GM12878 (cell line): ENCODE data around the gene NKTR.

Source experiments
- CHD2 ChIP-seq: IDR thresholded peaks from 2 replicates; pipeline ENCODE4 v1.6.1; 2011; ENCODE audit warnings: low read depth, low read length, improper control_type of control experiment, borderline replicate concordance
- MTA2 ChIP-seq: fragments of 450-650 bp; IDR thresholded peaks from 2 replicates; pipeline ENCODE4 v1.6.1; 2016; ENCODE audit warnings: low read depth, mild to moderate bottlenecking, moderate library complexity
- NR2C2 ChIP-seq: IDR thresholded peaks from 2 replicates; pipeline ENCODE4 v1.6.1; 2011; ENCODE audit warnings: borderline replicate concordance, low read depth; ENCODE audit not compliant: control insufficient read depth, insufficient read length
- NRF1 ChIP-seq: conservative IDR thresholded peaks from 2 replicates; pipeline ENCODE4 v1.6.1; 2011; ENCODE audit warnings: mild to moderate bottlenecking, low read depth, low read length, improper control_type of control experiment
- POLR2A ChIP-seq: IDR thresholded peaks from 2 replicates; pipeline ENCODE4 v1.6.1; 2011; ENCODE audit warnings: low read depth, mild to moderate bottlenecking, low read length
- ZNF24 ChIP-seq: fragments of 450-650 bp; IDR thresholded peaks from 2 replicates; pipeline ENCODE4 v1.6.1; 2017; ENCODE audit warnings: antibody characterized with exemption, mild to moderate bottlenecking
- ZSCAN29 ChIP-seq: fragments of 450-650 bp; IDR thresholded peaks from 2 replicates; pipeline ENCODE4 v1.6.1; 2017; ENCODE audit warnings: mild to moderate bottlenecking, moderate library complexity
- TF ChIP-seq, protein P1 (sequence below), 3 experiments: IDR thresholded peaks in 2 of 3; conservative IDR thresholded peaks in 1 of 3; 2 replicates each; pipeline ENCODE4 v1.5.1; 2011; ENCODE audit warnings: low read depth in 3 of 3, low read length in 3 of 3, mild to moderate bottlenecking in 3 of 3, control low read depth in 2 of 3, moderate library complexity in 2 of 3, inconsistent platforms in 1 of 3, mixed read lengths in 1 of 3; ENCODE audit not compliant: control insufficient read depth in 2 of 3, insufficient read depth in 1 of 3; ENCODE audit errors: extremely low read depth in 1 of 3

DNA sequence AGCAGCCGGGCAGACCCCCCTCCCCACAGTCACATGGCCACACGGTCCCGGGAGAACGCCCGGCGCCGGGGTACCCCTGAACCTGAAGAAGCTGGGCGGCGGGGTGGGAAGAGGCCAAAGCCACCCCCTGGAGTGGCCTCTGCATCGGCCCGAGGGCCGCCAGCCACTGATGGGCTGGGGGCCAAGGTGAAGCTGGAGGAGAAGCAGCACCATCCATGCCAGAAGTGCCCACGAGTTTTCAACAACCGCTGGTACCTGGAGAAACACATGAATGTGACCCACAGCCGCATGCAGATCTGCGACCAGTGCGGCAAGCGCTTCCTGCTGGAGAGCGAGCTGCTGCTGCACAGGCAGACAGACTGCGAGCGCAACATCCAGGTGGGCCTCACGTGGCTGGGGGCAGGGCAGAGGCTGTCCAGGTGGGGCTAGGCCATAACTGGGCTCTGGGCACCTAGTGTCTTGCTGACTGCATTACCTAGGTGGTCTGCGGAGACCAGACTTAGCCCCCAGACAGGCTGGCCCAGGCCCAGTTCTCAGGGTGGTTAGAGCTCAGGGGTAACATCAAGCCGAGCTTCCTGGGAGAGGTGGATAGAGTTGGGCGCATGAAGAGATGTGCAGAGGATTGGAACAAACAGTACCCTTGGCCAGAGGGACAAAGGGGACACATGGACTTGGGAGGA lies 59.1 kb downstream of the NKTR start:
- TF ChIP-seq MTA2 (no peak), POLR2A (no peak), CHD2 (no peak), ZNF24 (no peak), ZSCAN29 (no peak), NRF1 (no peak), NR2C2 (no peak)
- TF ChIP-seq, protein P1, sequence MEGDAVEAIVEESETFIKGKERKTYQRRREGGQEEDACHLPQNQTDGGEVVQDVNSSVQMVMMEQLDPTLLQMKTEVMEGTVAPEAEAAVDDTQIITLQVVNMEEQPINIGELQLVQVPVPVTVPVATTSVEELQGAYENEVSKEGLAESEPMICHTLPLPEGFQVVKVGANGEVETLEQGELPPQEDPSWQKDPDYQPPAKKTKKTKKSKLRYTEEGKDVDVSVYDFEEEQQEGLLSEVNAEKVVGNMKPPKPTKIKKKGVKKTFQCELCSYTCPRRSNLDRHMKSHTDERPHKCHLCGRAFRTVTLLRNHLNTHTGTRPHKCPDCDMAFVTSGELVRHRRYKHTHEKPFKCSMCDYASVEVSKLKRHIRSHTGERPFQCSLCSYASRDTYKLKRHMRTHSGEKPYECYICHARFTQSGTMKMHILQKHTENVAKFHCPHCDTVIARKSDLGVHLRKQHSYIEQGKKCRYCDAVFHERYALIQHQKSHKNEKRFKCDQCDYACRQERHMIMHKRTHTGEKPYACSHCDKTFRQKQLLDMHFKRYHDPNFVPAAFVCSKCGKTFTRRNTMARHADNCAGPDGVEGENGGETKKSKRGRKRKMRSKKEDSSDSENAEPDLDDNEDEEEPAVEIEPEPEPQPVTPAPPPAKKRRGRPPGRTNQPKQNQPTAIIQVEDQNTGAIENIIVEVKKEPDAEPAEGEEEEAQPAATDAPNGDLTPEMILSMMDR (IDR thresholded peaks at IDR 0.05 in 2 of 3, conservative IDR thresholded peaks at IDR 0.05 in 1 of 3; ENCODE audit: control insufficient read depth in 2 of 3, extremely low read depth in 1 of 3, insufficient read depth in 1 of 3, low read depth in 3 of 3, low read length in 3 of 3), result no peak
